GM23338 (cell line): Measurements from ENCODE around the gene IDH2. TPM values are rescaled to one million over a fixed set of nuclear protein-coding genes. Genes with fewer than 3 reads are reported as not detected.

Experiments used
- ATAC-seq: fragments of 200-7000 bp; cut with Tn5 transposase; 3 replicates; pipeline ENCODE4 v1.9.1; 2020
- DNase-seq: peaks from one replicate; pipeline ENCODE4 v3.0.0-alpha.2; 2015; ENCODE audit warnings: low spot score
- H2AFZ ChIP-seq: fragments of 200-600 bp; sonication (generic); 2 replicates; pipeline ENCODE4 v1.8.0; 2016; ENCODE audit warnings: antibody characterized with exemption, mild to moderate bottlenecking, moderate library complexity
- H3F3A ChIP-seq: fragments of 200-600 bp; sonication (generic); replicated peaks from 2 replicates; pipeline ENCODE4 v1.8.0; 2017; ENCODE audit warnings: antibody characterized with exemption, mixed run types, low read depth
- H3K27ac ChIP-seq: fragments of 200-600 bp; sonication (generic); 2 replicates; pipeline ENCODE4 v1.6.1; 2016; ENCODE audit warnings: low read depth
- H3K27me3 ChIP-seq: fragments of 200-600 bp; sonication (generic); 2 replicates; pipeline ENCODE4 v1.8.0; 2016; ENCODE audit warnings: mild to moderate bottlenecking, mixed run types, moderate library complexity; ENCODE audit not compliant: insufficient read depth
- H3K36me3 ChIP-seq: fragments of 200-600 bp; sonication (generic); 2 replicates; pipeline ENCODE4 v1.8.0; 2016; ENCODE audit warnings: mild to moderate bottlenecking; ENCODE audit not compliant: insufficient read depth
- H3K4me1 ChIP-seq: fragments of 200-600 bp; sonication (generic); 2 replicates; pipeline ENCODE4 v1.8.0; 2016; ENCODE audit warnings: mild to moderate bottlenecking, moderate library complexity; ENCODE audit not compliant: insufficient read depth
- H3K4me2 ChIP-seq: fragments of 200-600 bp; sonication (generic); 2 replicates; pipeline ENCODE4 v1.7.1; 2017; ENCODE audit warnings: mixed run types
- H3K4me3 ChIP-seq: fragments of 200-600 bp; sonication (generic); 2 replicates; pipeline ENCODE4 v1.6.1; 2016; ENCODE audit warnings: mixed run types
- H3K79me2 ChIP-seq: fragments of 200-600 bp; sonication (generic); replicated peaks from 2 replicates; pipeline ENCODE4 v1.8.0; 2017; ENCODE audit warnings: mild to moderate bottlenecking; ENCODE audit not compliant: insufficient read depth
- H3K9me2 ChIP-seq: fragments of 200-600 bp; sonication (generic); 2 replicates; pipeline ENCODE4 v1.8.0; 2017; ENCODE audit not compliant: insufficient read depth
- H4K20me1 ChIP-seq: fragments of 200-600 bp; sonication (generic); replicated peaks from 2 replicates; pipeline ENCODE4 v1.8.0; 2017; ENCODE audit warnings: mild to moderate bottlenecking; ENCODE audit not compliant: insufficient read depth
- H3K27ac Mint-ChIP-seq: 2 replicates; pipeline ENCODE4 v1.8.0; 2020; ENCODE audit warnings: inconsistent platforms, mild to moderate bottlenecking, moderate library complexity, mixed read lengths
- H3K27me3 Mint-ChIP-seq: 3 replicates; pipeline ENCODE4 v1.8.0; 2022; ENCODE audit warnings: low read depth, mild to moderate bottlenecking, moderate library complexity, mixed read lengths, inconsistent platforms; ENCODE audit not compliant: insufficient read depth, poor library complexity
- H3K36me3 Mint-ChIP-seq: 3 replicates; pipeline ENCODE4 v1.8.0; 2021; ENCODE audit warnings: low read depth, mild to moderate bottlenecking, inconsistent platforms, moderate library complexity, mixed read lengths
- H3K4me1 Mint-ChIP-seq: 3 replicates; pipeline ENCODE4 v1.8.0; 2020; ENCODE audit warnings: mild to moderate bottlenecking, inconsistent platforms, mixed read lengths
- H3K4me3 Mint-ChIP-seq: 3 replicates; pipeline ENCODE4 v1.8.0; 2021; ENCODE audit warnings: moderate library complexity, mild to moderate bottlenecking, inconsistent platforms, mixed read lengths
- H3K9me3 Mint-ChIP-seq: 3 replicates; pipeline ENCODE4 v1.8.0; 2020; ENCODE audit warnings: moderate library complexity, mild to moderate bottlenecking, inconsistent platforms, mixed read lengths
- CTCF ChIP-seq, 2 experiments: fragments of 200-600 bp in 1 of 2; sonication (generic) in 1 of 2; conservative IDR thresholded peaks; 2 replicates each; pipeline versions ENCODE4 v1.5.1 to v1.6.1; 2016 to 2017; ENCODE audit warnings: antibody characterized with exemption in 2 of 2, low read depth in 2 of 2, mild to moderate bottlenecking in 2 of 2, moderate library complexity in 1 of 2
- EZH2 ChIP-seq: fragments of 200-600 bp; sonication (generic); IDR thresholded peaks from one replicate; pipeline ENCODE4 v1.8.0; 2017; ENCODE audit warnings: antibody characterized with exemption, mild to moderate bottlenecking, low read depth; ENCODE audit not compliant: unreplicated experiment
- EZH2phosphoT487 ChIP-seq: fragments of 200-600 bp; sonication (generic); IDR thresholded peaks from one replicate; pipeline ENCODE4 v1.8.1; 2018; ENCODE audit warnings: antibody characterized with exemption; ENCODE audit not compliant: unreplicated experiment
- POLR2AphosphoS5 ChIP-seq: IDR thresholded peaks from 2 replicates; pipeline ENCODE4 v1.6.1; 2016; ENCODE audit warnings: antibody characterized with exemption, low read depth
- REST ChIP-seq: IDR thresholded peaks from one replicate; pipeline ENCODE4 v1.6.1; 2018; ENCODE audit warnings: antibody characterized with exemption; ENCODE audit not compliant: unreplicated experiment
- STAT1 ChIP-seq: IDR thresholded peaks from one replicate; pipeline ENCODE4 v1.6.1; 2016; ENCODE audit warnings: antibody characterized with exemption; ENCODE audit not compliant: unreplicated experiment
- ZNF114 ChIP-seq: fragments of 250-450 bp; sonication (Bioruptor Pico); IDR thresholded peaks from 2 replicates; pipeline ENCODE4 v1.5.0; 2020; ENCODE audit warnings: mild to moderate bottlenecking, moderate library complexity
- polyA plus RNA-seq: library from polyadenylated mRNA; unstranded; fragments of >200 nt; fragmentation: Nextera tagmentation; extraction: Ambion mirVana; gene quantifications from 2 replicates; pipeline ENCODE4 v1.2.1, GENCODE V29; 2016
- total RNA-seq: library from RNA; depleted of rRNA; stranded (reverse); fragments of >200 nt; shearing (Covaris generic); gene quantifications from 2 replicates; pipeline ENCODE4 v1.2.3, GENCODE V29; 2014
- TF ChIP-seq, protein P1 (sequence below): fragments of 250-450 bp; sonication (Bioruptor Pico); IDR thresholded peaks from 2 replicates; pipeline ENCODE4 v1.5.0; 2020; ENCODE audit warnings: mild to moderate bottlenecking, moderate library complexity
- TF ChIP-seq, protein P2 (sequence below): IDR thresholded peaks from 2 replicates; pipeline ENCODE4 v1.6.1; 2016; ENCODE audit warnings: antibody characterized with exemption

IDH2 gene
- total and polyA plus RNA-seq, 2 experiments from 2014 or later, result 54.9 to 64.0 TPM

- H3K9me2 ChIP-seq, result no peaks in the 10 kb centered on the region
- no peak for ATAC-seq
Measured at GRCh38 chr15:90067181-90067952, 34.9 kb downstream of the IDH2 start.

More at GRCh38 chr15:90067181-90067952, 34.9 kb downstream of the IDH2 start:
- Mint-ChIP-seq H3K36me3 (peaks cover 6% of the 10 kb centered on the region; the same call in 1 of the 3 replicates), H3K4me1 (peaks cover 27% of the 10 kb centered on the region), H3K27me3 (peaks cover 11% of the 10 kb centered on the region), H3K27ac (no peak overlapping the region), H3K4me3 (no peak overlapping the region), H3K9me3 (no peaks in the 10 kb centered on the region)
- Histone ChIP-seq H2AFZ (no peak overlapping the region), H3K27me3 (no peaks in the 10 kb centered on the region), H3K27ac (no peak overlapping the region), H3K36me3 (peaks cover 6% of the 10 kb centered on the region; the same call in 1 of the 2 replicates), H4K20me1 (no peaks in the 10 kb centered on the region), H3K4me1 (peaks cover 27% of the 10 kb centered on the region), H3K79me2 (0 out of 2 replicates have a peak, but pooled peaks cover 4% of the 10 kb centered on the region), H3K4me2 (no peak overlapping the region), H3K4me3 (no peak overlapping the region), H3F3A (0 out of 2 replicates have a peak, but pooled peaks cover 5% of the 10 kb centered on the region)
- DNase-seq, result no peak
- TF ChIP-seq, protein P1, sequence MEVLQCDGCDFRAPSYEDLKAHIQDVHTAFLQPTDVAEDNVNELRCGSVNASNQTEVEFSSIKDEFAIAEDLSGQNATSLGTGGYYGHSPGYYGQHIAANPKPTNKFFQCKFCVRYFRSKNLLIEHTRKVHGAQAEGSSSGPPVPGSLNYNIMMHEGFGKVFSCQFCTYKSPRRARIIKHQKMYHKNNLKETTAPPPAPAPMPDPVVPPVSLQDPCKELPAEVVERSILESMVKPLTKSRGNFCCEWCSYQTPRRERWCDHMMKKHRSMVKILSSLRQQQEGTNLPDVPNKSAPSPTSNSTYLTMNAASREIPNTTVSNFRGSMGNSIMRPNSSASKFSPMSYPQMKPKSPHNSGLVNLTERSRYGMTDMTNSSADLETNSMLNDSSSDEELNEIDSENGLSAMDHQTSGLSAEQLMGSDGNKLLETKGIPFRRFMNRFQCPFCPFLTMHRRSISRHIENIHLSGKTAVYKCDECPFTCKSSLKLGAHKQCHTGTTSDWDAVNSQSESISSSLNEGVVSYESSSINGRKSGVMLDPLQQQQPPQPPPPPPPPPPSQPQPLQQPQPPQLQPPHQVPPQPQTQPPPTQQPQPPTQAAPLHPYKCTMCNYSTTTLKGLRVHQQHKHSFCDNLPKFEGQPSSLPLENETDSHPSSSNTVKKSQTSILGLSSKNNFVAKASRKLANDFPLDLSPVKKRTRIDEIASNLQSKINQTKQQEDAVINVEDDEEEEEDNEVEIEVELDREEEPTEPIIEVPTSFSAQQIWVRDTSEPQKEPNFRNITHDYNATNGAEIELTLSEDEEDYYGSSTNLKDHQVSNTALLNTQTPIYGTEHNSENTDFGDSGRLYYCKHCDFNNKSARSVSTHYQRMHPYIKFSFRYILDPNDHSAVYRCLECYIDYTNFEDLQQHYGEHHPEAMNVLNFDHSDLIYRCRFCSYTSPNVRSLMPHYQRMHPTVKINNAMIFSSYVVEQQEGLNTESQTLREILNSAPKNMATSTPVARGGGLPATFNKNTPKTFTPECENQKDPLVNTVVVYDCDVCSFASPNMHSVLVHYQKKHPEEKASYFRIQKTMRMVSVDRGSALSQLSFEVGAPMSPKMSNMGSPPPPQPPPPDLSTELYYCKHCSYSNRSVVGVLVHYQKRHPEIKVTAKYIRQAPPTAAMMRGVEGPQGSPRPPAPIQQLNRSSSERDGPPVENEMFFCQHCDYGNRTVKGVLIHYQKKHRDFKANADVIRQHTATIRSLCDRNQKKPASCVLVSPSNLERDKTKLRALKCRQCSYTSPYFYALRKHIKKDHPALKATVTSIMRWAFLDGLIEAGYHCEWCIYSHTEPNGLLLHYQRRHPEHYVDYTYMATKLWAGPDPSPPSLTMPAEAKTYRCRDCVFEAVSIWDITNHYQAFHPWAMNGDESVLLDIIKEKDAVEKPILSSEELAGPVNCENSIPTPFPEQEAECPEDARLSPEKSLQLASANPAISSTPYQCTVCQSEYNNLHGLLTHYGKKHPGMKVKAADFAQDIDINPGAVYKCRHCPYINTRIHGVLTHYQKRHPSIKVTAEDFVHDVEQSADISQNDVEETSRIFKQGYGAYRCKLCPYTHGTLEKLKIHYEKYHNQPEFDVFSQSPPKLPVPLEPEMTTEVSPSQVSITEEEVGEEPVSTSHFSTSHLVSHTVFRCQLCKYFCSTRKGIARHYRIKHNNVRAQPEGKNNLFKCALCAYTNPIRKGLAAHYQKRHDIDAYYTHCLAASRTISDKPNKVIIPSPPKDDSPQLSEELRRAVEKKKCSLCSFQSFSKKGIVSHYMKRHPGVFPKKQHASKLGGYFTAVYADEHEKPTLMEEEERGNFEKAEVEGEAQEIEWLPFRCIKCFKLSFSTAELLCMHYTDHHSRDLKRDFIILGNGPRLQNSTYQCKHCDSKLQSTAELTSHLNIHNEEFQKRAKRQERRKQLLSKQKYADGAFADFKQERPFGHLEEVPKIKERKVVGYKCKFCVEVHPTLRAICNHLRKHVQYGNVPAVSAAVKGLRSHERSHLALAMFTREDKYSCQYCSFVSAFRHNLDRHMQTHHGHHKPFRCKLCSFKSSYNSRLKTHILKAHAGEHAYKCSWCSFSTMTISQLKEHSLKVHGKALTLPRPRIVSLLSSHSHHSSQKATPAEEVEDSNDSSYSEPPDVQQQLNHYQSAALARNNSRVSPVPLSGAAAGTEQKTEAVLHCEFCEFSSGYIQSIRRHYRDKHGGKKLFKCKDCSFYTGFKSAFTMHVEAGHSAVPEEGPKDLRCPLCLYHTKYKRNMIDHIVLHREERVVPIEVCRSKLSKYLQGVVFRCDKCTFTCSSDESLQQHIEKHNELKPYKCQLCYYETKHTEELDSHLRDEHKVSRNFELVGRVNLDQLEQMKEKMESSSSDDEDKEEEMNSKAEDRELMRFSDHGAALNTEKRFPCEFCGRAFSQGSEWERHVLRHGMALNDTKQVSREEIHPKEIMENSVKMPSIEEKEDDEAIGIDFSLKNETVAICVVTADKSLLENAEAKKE, result no peak
- TF ChIP-seq ZNF114 (CRISPR knock-in tag) (no peak), EZH2phosphoT487 (no peak), POLR2AphosphoS5 (no peak), REST (no peak), STAT1 (no peak), EZH2 (no peak), CTCF (conservative IDR thresholded peaks at IDR 0.05; ENCODE audit: low read depth in 2 of 2) (no peak)
- TF ChIP-seq, protein P2, sequence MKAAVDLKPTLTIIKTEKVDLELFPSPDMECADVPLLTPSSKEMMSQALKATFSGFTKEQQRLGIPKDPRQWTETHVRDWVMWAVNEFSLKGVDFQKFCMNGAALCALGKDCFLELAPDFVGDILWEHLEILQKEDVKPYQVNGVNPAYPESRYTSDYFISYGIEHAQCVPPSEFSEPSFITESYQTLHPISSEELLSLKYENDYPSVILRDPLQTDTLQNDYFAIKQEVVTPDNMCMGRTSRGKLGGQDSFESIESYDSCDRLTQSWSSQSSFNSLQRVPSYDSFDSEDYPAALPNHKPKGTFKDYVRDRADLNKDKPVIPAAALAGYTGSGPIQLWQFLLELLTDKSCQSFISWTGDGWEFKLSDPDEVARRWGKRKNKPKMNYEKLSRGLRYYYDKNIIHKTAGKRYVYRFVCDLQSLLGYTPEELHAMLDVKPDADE, result no peak
